Left lung (tissue), 10 donors: Measurements from ENCODE around the gene FAM20C. TPM values are rescaled to one million over a fixed set of nuclear protein-coding genes. Genes with fewer than 3 reads are reported as not detected.

Experiments
- ATAC-seq: fragments of 200-7000 bp; cut with Tn5 transposase; one replicate; pipeline ENCODE4 v1.9.1; 2020; ENCODE audit warnings: moderate library complexity
- DNase-seq, 4 donors: peaks; one replicate each; pipeline ENCODE4 v3.0.0-alpha.2; 2013 to 2020
- H3K27ac ChIP-seq, 2 donors: fragments of 200-600 bp; sonication (generic) in 1 of 2; one replicate each; pipeline versions ENCODE4 v1.5.0 to v1.8.0; 2020 to 2021
- H3K27me3 ChIP-seq, 2 donors: fragments of 200-600 bp; sonication (generic) in 1 of 2; one replicate each; pipeline versions ENCODE4 v1.5.0 to v1.8.0; 2020 to 2021
- H3K36me3 ChIP-seq, 2 donors: fragments of 200-600 bp; sonication (generic) in 1 of 2; one replicate each; pipeline versions ENCODE4 v1.5.0 to v1.8.0; 2020 to 2021
- H3K4me1 ChIP-seq, 2 donors: fragments of 200-600 bp; one replicate each; pipeline ENCODE4 v1.8.0; 2021
- H3K4me3 ChIP-seq, 2 donors: fragments of 200-600 bp; sonication (generic) in 1 of 2; one replicate each; pipeline versions ENCODE4 v1.5.0 to v1.8.0; 2020 to 2021; ENCODE audit warnings: mild to moderate bottlenecking in 1 of 2
- H3K9me3 ChIP-seq, 2 donors: fragments of 200-600 bp; sonication (generic) in 1 of 2; one replicate each; pipeline versions ENCODE4 v1.5.0 to v1.8.0; 2020 to 2021
- intact Hi-C, 2 donors: fragments of 100-400 bp; cut with DNase I; formaldehyde crosslinking; loops; one replicate each; pipeline versions ENCODE4 v1.11.2 to v1.14.2; 2022
- polyA plus RNA-seq, 6 donors: library from polyadenylated mRNA; unstranded; fragments of 120-200 nt; gene quantifications; one replicate each; pipeline ENCODE4 v1.2.1, GENCODE V29; 2013; ENCODE audit not compliant: insufficient read length in 6 of 6
- total RNA-seq, 2 donors: library from RNA; stranded (reverse); fragmentation: NEBNext Ultra II Directional; extraction: Animal tissue kit (Norgen Biotek cat#: 25700); gene quantifications; one replicate each; pipeline ENCODE4 v1.2.1, GENCODE V29; 2021
- TF ChIP-seq, protein P1 (sequence below), 2 donors: fragments of 200-600 bp; sonication (generic) in 1 of 2; IDR thresholded peaks; one replicate each; pipeline versions ENCODE4 v1.5.0 to v1.8.0; 2021; ENCODE audit warnings: antibody characterized with exemption in 2 of 2
- donor health status: DM: no; HTN: yes; CAD: no.
- donor health status: DM: no; HTN: no; CAD: no.

Gene FAM20C
- total and polyA plus RNA-seq, 8 donors: 21.2 to 75.5 (median 31.8) TPM

DNA sequence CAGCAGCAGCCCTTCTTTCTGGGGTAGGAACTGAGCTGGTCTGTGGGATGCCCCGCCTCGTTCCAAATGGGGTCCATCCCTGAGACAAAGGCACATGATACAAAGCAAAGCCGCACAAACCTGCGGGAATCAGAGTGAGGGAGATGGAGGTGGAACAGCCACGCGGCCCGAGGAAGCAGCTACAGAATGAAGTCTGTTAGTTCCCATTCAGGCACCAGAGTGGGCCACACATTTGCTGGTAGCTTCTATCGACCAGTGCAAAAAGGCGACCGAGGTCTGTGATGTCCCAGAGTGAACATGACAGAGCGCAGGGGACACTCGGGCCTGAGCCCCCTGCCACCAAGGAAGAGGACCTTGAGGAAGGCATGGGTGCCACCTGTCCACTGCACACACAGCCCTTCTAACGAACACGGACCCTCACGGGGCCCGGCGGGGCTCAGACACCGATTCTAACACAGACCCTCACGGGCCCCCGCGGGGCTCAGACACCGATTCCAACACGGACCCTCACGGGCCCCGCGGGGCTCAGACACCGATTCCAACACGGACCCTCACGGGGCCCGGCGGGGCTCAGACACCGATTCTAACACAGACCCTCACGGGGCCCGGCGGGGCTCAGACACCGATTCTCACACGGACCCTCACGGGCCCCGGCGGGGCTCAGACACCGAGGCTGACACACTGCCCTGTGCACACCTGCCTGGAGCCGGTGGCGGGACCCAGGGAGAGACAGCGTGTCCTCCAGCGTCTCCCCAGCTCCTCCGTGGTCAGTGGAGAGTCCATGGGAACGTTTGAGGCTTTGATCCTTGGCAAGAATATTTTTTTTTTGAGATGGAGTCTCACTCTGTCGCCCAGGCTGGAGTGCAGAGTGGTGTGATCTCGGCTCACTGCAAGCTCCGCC is 32.8 kb upstream of the FAM20C start:
- no peak overlapping the region for H3K27ac ChIP-seq
- no peak overlapping the region for H3K4me3 ChIP-seq
- peaks cover 0 to under 1% of the 10 kb centered on the region in 2 donors for H3K4me1 ChIP-seq
- intact Hi-C loops: no loop called here
- H3K9me3 ChIP-seq: no peaks in the 10 kb centered on the region
- ATAC-seq (no peak), DNase-seq (peak in 1 of 4 donors; percentile 83)
- H3K36me3 ChIP-seq: no peaks in the 10 kb centered on the region
- peaks cover 0 to 34% of the 10 kb centered on the region in 2 donors for H3K27me3 ChIP-seq
- TF ChIP-seq, protein P1, sequence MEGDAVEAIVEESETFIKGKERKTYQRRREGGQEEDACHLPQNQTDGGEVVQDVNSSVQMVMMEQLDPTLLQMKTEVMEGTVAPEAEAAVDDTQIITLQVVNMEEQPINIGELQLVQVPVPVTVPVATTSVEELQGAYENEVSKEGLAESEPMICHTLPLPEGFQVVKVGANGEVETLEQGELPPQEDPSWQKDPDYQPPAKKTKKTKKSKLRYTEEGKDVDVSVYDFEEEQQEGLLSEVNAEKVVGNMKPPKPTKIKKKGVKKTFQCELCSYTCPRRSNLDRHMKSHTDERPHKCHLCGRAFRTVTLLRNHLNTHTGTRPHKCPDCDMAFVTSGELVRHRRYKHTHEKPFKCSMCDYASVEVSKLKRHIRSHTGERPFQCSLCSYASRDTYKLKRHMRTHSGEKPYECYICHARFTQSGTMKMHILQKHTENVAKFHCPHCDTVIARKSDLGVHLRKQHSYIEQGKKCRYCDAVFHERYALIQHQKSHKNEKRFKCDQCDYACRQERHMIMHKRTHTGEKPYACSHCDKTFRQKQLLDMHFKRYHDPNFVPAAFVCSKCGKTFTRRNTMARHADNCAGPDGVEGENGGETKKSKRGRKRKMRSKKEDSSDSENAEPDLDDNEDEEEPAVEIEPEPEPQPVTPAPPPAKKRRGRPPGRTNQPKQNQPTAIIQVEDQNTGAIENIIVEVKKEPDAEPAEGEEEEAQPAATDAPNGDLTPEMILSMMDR (IDR thresholded peaks at IDR 0.05): no peak

DNA sequence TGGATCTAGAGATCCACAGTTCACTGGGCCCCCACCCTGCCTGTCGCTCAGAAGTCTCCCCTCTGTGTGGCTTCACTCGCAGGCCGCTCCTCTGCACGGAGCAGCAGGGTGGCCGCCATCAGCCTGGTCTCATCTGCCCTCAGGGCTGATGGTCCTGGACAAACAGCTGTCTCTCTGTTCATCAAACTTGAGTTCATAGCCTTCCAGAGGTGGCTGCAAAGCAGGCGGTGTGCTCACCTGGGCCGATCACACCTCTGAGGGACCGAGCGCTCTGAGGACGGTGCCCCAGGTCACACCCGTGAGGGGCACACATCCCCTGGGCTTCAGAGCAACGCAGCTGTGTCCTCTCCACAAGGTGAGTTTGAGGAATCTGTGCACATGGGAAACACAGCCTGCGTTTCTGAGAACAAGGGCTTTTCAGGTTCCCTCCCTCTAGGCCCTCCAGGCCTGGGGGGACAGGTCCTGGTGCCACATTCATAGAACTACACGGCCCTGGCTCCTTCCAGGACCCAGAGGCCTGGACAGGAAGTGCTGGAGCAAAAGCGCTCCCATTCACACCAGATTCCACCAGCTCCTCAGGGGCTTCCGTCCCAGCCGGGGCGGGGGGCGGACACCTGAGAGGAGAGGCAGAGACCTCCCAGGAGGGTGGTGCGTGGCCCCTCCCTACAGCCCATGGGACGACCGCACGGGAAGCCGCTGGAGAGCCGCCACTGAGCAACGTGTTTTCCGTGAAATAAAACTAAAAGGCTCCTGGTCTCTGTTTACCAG is 31.2 kb upstream of the FAM20C start:
- Histone ChIP-seq H3K9me3 (no peaks in the 10 kb centered on the region), H3K27ac (no peak overlapping the region), H3K4me3 (no peak overlapping the region), H3K27me3 (peaks cover 0 to 39% of the 10 kb centered on the region in 2 donors), H3K36me3 (no peaks in the 10 kb centered on the region), H3K4me1 (peaks cover 0 to 11% of the 10 kb centered on the region in 2 donors)
- DNase-seq: peak in 2 of 4 donors; percentile 32 to 78
- TF ChIP-seq, protein P1 (IDR thresholded peaks at IDR 0.05): no peak
- intact Hi-C loops: no loop called here
- no peak for ATAC-seq

DNA sequence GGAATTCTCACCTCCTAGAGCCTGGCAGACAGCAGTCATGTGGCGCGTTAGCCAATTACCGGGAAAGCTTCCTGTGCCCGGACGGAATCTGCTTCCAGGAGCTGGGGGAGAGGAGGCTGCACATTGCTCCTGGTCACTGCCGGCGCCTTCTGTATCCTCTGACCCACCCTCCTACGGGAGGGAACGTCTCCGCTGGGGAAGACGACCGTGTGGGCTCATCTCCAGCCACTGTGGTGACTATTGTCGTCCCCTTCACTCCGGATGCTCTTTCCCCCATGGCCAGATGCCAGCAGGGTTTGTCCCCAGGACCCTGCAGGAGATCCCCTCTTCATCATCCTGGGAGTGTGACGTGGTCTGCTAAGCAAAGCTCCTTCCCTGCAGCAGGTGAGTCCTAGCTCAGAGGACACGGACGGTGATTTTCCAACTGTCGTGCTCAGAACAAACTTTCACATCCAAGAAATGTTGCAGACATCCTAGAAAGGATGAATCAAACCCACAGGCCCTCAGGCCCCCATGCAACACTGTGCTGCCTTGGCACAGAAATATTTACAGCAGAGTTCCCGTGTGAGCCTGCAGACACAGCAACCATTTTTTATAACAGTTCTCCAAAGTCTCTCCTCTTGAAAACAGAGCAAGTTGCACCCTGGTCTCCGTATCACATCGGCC is 29.6 kb upstream of the FAM20C start:
- ATAC-seq: no peak
- Histone ChIP-seq H3K36me3 (no peaks in the 10 kb centered on the region), H3K4me3 (no peak overlapping the region), H3K4me1 (peaks cover 0 to 24% of the 10 kb centered on the region in 2 donors), H3K9me3 (no peaks in the 10 kb centered on the region), H3K27me3 (peaks cover 0 to 54% of the 10 kb centered on the region in 2 donors), H3K27ac (no peak overlapping the region)
- intact Hi-C loops: no loop called here
- DNase-seq: peak in 2 of 4 donors; percentile 30 to 38
- TF ChIP-seq, protein P1 (IDR thresholded peaks at IDR 0.05): no peak

DNA sequence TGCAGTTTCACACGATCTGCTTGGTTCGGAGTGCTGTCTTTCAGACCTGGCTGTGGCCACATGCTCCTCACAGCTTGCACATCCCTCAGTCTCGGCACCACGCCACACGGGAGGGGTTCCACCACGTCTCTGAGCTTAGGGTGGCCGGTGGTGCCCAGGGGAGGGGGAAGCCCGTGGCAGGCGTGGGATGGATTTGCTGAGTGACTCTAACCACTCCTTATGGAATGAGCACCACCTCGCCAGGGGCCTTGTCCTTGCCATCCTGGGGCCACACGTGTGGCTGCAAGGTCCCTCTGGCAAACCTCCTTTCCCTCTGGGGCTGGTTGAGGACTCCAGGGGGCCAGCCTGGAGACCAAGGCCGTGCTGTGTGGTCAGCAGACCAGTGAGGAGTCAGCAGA is 29.1 kb upstream of the FAM20C start:
- H3K4me1 ChIP-seq: peaks cover 0 to 24% of the 10 kb centered on the region in 2 donors
- H3K36me3 ChIP-seq: no peaks in the 10 kb centered on the region
- TF ChIP-seq, protein P1 (IDR thresholded peaks at IDR 0.05): no peak
- DNase-seq (peak in 2 of 4 donors; percentile 30 to 71), ATAC-seq (no peak)
- no peak overlapping the region for H3K4me3 ChIP-seq
- peaks cover 0 to 58% of the 10 kb centered on the region in 2 donors for H3K27me3 ChIP-seq
- no peaks in the 10 kb centered on the region for H3K9me3 ChIP-seq
- H3K27ac ChIP-seq: no peak overlapping the region
- intact Hi-C loops: no loop called here
